Stimulated activated CD8-positive, alpha-beta memory T cell treated with anti-CD3 and anti-CD28 coated beads, Interleukin-7, amount 100 ng/mL, for 24 hours (primary cell): Measurements from ENCODE around the gene RAP1GAP2.

Experiments used
- DNase-seq: peaks from one replicate; pipeline ENCODE4 v3.0.0-alpha.2; 2020; ENCODE audit warnings: low read depth

The RAP1GAP2 gene

GRCh38 chr17:2786176-2786881 lies 9.9 kb upstream of the RAP1GAP2 start:
- DNase-seq, result peak; percentile 82

GRCh38 chr17:2789700-2790099 lies 6.5 kb upstream of the RAP1GAP2 start:
- no peak for DNase-seq

GRCh38 chr17:2792366-2793169 lies 3.7 kb upstream of the RAP1GAP2 start:
- peak; percentile 47 for DNase-seq

GRCh38 chr17:2794111-2794803 lies 2.0 kb upstream of the RAP1GAP2 start:
- DNase-seq, result no peak

- no peak for DNase-seq
These were observed 636 bp upstream of the RAP1GAP2 start for GRCh38 chr17:2795441-2796163.

GRCh38 chr17:2797226-2797625 lies 988 bp downstream of the RAP1GAP2 start:
- DNase-seq, result no peak

- no peak for DNase-seq
These were observed 1.4 kb downstream of the RAP1GAP2 start for GRCh38 chr17:2797637-2798036.

- DNase-seq, result no peak
These were observed 1.9 kb downstream of the RAP1GAP2 start for GRCh38 chr17:2798188-2798587.

GRCh38 chr17:2798678-2799077 lies 2.4 kb downstream of the RAP1GAP2 start:
- no peak for DNase-seq

- no peak for DNase-seq
These were observed 3.4 kb downstream of the RAP1GAP2 start for GRCh38 chr17:2799653-2800052.

- DNase-seq, result no peak
These were observed 4.1 kb downstream of the RAP1GAP2 start for GRCh38 chr17:2800367-2800766.

GRCh38 chr17:2801841-2802240 lies 5.6 kb downstream of the RAP1GAP2 start:
- no peak for DNase-seq

- DNase-seq, result no peak
These were observed 6.3 kb downstream of the RAP1GAP2 start for GRCh38 chr17:2802574-2802973.

GRCh38 chr17:2803386-2803785 lies 7.1 kb downstream of the RAP1GAP2 start:
- no peak for DNase-seq

GRCh38 chr17:2803971-2804370 lies 7.7 kb downstream of the RAP1GAP2 start:
- no peak for DNase-seq

- DNase-seq, result no peak
These were observed 8.7 kb downstream of the RAP1GAP2 start for GRCh38 chr17:2804912-2805311.

GRCh38 chr17:2805961-2806360 lies 9.7 kb downstream of the RAP1GAP2 start:
- DNase-seq, result no peak

GRCh38 chr17:2808367-2809335 lies 12.4 kb downstream of the RAP1GAP2 start:
- no peak for DNase-seq

GRCh38 chr17:2809337-2809736 lies 13.1 kb downstream of the RAP1GAP2 start:
- DNase-seq, result no peak

- no peak for DNase-seq
These were observed 17.8 kb downstream of the RAP1GAP2 start for GRCh38 chr17:2814049-2814448.
